Measurements from ENCODE around the gene HOMER1.
A peak's percentile ranks its signal among the peaks of the same experiment; 100 is the strongest.

- TF ChIP-seq POLR2AphosphoS5 (IDR thresholded peaks at IDR 0.05; ENCODE audit: borderline replicate concordance, low read depth, low read length): peak; percentile 66
- no peak for TF ChIP-seq EZH2 (IDR thresholded peaks at IDR 0.05)
- TF ChIP-seq FOXP2 (optimal IDR thresholded peaks at IDR 0.05; ENCODE audit: control extremely low read depth, extremely low read length, insufficient read depth): no peak
Observed at GRCh38 chr5:79514391-79515105, 614 bp upstream of the HOMER1 start.
